HTERT RPE-1 (cell line): ENCODE data around the gene SNCAIP.

ENCODE experiments used
- in situ Hi-C: fragments of 300-500 bp; cut with MboI; formaldehyde crosslinking; loops from 4 replicates; pipeline ENCODE4 v1.14.3; 2020; ENCODE audit warnings: low sequenced_read_pairs

SNCAIP gene

GRCh38 chr5:122493091-122494021 lies 181.3 kb downstream of the SNCAIP start:
- in situ Hi-C loops: no loop called here

GRCh38 chr5:122494109-122494508 lies 182.1 kb downstream of the SNCAIP start:
- in situ Hi-C loops: no loop called here

DNA sequence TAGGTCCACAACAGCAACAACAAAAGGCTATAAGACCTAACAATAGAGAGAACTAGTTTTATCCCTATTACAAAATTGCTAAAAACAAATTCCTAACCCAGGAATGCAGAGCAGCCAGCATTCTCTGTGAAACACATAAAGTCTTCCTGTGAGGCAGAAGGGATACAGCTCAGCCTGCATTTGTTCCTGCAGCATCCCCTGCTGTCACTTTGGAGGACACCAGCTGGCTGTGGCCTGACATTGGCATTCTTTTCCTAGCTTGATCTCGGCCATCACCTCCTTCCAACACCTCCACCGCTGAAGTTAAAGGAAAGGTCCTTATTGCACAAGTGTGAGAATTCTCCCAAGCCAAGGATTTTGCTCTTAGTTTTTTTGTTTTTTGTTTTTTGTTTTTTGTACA lies 186.1 kb downstream of the SNCAIP start:
- in situ Hi-C loops: no loop called here

DNA sequence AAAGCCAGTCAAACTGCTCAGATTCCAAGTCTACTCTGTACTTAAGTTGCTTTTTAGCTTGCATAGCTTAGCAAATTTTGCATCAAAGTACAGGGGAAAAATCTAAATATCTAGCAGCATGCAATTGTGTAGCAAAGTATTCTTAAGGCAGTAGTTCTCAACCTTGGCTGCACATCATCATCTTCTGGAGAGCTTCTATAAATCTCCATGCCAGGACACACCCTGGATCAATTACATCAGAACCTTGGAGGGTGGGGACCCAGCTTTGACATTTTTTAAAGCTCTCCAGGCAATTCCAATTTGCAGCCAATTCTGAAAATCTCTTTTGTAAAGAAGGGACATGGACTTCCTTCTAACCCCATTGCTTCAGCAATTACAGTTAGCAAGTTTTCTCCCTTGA lies 187.5 kb downstream of the SNCAIP start:
- in situ Hi-C loops: no loop called here

DNA sequence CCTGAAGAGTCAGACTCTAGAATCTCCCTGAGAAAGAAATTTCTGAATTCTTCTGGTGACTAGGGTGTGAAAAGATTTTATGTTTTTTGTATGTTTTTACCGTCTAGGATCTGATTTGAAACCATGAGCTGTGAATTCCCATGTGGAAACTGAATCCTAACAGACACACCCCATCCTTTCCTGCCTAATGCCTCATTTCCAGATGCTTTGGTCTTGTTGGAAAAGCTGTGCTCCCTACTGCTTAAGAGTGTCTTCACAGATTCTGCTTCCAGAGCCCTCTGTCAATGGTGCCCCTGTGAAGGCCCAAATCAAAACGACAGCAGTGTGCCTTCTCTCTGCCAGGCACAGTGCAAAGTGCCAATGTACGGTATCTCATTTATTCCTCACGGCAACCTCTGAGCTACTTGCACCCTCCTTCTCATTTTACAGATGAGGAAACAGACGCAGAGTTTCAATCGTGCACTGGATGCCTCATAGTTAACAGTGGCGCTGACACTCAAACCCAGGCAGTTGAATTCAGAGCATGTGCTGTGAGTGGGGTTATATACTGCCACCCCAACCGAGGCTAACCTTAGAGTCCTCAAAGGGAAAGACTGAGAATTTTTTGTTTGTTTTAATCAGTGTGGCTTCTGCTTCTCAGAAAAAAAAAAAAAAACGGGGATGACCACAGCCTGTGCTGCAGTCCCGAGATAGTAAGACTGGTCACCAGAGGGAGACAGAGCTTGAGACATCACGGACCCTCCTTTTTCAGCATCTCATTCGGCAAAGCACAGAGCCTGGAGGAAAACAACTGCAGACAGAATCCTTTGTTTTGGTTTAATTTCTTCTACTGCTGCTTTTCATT lies 188.4 kb downstream of the SNCAIP start:
- in situ Hi-C loops: no loop called here

- in situ Hi-C loops: no loop called here
Observed at GRCh38 chr5:122501089-122501435, 189.0 kb downstream of the SNCAIP start.

DNA sequence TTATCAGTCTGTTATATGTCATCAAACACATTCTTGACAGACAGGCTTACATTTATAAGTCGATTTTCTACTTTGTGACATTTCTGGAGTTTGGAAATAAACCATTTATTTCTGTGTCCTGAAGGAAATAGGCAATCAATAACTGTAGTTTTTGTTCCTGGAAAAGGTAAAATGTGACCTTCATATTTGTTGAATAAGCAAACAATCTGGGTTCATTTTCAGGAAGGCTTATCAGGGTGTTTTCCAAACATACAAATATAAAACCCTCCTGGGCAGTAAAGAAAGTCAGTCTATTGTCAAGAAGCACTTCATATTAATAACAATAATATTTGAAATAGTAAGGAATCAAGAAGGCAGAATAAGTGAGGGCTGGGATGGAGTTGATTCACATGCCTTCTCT lies 195.0 kb downstream of the SNCAIP start:
- in situ Hi-C loops: no loop called here

DNA sequence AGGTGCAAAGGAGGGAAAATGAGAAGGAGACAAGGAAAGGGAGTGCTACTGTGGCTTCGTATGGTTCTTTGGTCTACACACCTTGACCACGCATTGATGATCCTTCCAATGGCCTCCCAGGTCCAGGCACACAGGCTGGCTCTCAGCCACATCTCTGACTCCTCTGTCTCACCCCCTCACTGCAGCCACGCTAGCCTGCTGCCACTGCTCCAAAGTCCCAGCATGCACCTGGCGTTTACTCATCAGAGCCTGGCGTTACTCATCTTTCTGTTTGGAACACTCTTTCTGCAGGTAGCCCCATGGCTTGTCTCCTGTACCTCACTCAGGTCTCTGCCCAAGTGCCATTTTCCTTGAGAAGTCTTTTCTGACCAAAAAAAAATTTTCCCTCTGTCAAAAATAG lies 195.5 kb downstream of the SNCAIP start:
- in situ Hi-C loops: no loop called here

DNA sequence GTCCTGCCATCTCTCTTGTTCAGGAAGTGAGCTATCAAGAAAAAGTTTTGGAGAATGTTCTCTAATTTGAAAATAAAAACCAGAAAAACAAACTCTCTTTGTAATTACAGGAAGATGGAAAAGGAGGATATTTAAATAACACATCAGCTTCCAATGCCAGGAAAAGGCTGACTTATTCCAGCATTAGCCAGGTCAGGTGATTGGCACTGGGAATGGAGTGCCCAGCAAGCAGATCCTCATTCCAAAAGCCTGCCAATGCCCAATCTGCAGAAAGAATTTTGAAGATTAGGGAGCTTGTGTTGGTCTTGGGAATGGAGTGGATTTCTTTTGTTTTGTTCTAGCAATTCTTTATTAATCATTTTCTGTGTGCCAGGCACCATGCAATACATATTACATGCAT lies 196.6 kb downstream of the SNCAIP start:
- in situ Hi-C loops: no loop called here
